ENCODE results near the gene SYK.

Gene SYK

GRCh38 chr9:90927496-90927895 lies 125.9 kb downstream of the SYK start:
- H3K27me3 ChIP-seq (ENCODE audit: insufficient read depth, low read depth, severe bottlenecking): no peaks in the 10 kb centered on the region
- H3K4me3 ChIP-seq (ENCODE audit: low read depth, low read length): no peak overlapping the region
- DNase-seq: no peak
- H3K9me3 ChIP-seq (ENCODE audit: severe bottlenecking): no peaks in the 10 kb centered on the region
- no peak for TF ChIP-seq CTCF (IDR thresholded peaks at IDR 0.05; ENCODE audit: low read depth, low read length)
- H3K36me3 ChIP-seq: no peaks in the 10 kb centered on the region
- no peak overlapping the region for H3K27ac ChIP-seq

GRCh38 chr9:90929626-90930025 lies 128.0 kb downstream of the SYK start:
- Histone ChIP-seq H3K4me3 (ENCODE audit: low read depth, low read length) (no peak overlapping the region), H3K36me3 (no peaks in the 10 kb centered on the region), H3K9me3 (ENCODE audit: severe bottlenecking) (no peaks in the 10 kb centered on the region), H3K27me3 (ENCODE audit: insufficient read depth, low read depth, severe bottlenecking) (no peaks in the 10 kb centered on the region), H3K27ac (no peak overlapping the region)
- DNase-seq: no peak
- TF ChIP-seq CTCF (IDR thresholded peaks at IDR 0.05; ENCODE audit: low read depth, low read length): no peak

- no peak overlapping the region for H3K27ac ChIP-seq
Measured at GRCh38 chr9:90933468-90933867, 131.8 kb downstream of the SYK start.

GRCh38 chr9:90939351-90939750 lies 137.7 kb downstream of the SYK start:
- no peak overlapping the region for H3K4me3 ChIP-seq (ENCODE audit: low read depth, low read length)
- no peaks in the 10 kb centered on the region for H3K36me3 ChIP-seq
- no peaks in the 10 kb centered on the region for H3K27me3 ChIP-seq (ENCODE audit: insufficient read depth, low read depth, severe bottlenecking)
- DNase-seq: no peak
- no peak overlapping the region for H3K27ac ChIP-seq
- TF ChIP-seq CTCF (IDR thresholded peaks at IDR 0.05; ENCODE audit: low read depth, low read length): no peak
- no peaks in the 10 kb centered on the region for H3K9me3 ChIP-seq (ENCODE audit: severe bottlenecking)

More at GRCh38 chr9:90933468-90933867, 131.8 kb downstream of the SYK start:
- no peaks in the 10 kb centered on the region for H3K9me3 ChIP-seq (ENCODE audit: severe bottlenecking)
- no peak for TF ChIP-seq CTCF (IDR thresholded peaks at IDR 0.05; ENCODE audit: low read depth, low read length)
- H3K27me3 ChIP-seq (ENCODE audit: insufficient read depth, low read depth, severe bottlenecking): no peaks in the 10 kb centered on the region
- H3K36me3 ChIP-seq: no peaks in the 10 kb centered on the region
- H3K4me3 ChIP-seq (ENCODE audit: low read depth, low read length): no peak overlapping the region
- DNase-seq: no peak

GRCh38 chr9:90940280-90940679 lies 138.7 kb downstream of the SYK start:
- no peaks in the 10 kb centered on the region for H3K36me3 ChIP-seq
- no peaks in the 10 kb centered on the region for H3K27me3 ChIP-seq (ENCODE audit: insufficient read depth, low read depth, severe bottlenecking)
- no peak overlapping the region for H3K4me3 ChIP-seq (ENCODE audit: low read depth, low read length)
- H3K9me3 ChIP-seq (ENCODE audit: severe bottlenecking): no peaks in the 10 kb centered on the region
- TF ChIP-seq CTCF (IDR thresholded peaks at IDR 0.05; ENCODE audit: low read depth, low read length): no peak
- H3K27ac ChIP-seq: no peak overlapping the region
- DNase-seq: no peak

- Histone ChIP-seq H3K9me3 (ENCODE audit: severe bottlenecking) (no peaks in the 10 kb centered on the region), H3K27ac (no peak overlapping the region), H3K36me3 (no peaks in the 10 kb centered on the region), H3K27me3 (ENCODE audit: insufficient read depth, low read depth, severe bottlenecking) (no peaks in the 10 kb centered on the region), H3K4me3 (ENCODE audit: low read depth, low read length) (no peak overlapping the region)
- DNase-seq: no peak
- TF ChIP-seq CTCF (IDR thresholded peaks at IDR 0.05; ENCODE audit: low read depth, low read length): no peak
Measured at GRCh38 chr9:90941661-90942060, 140.0 kb downstream of the SYK start.

Data from WERI-Rb-1 (cell line).